NCI-H1417 (cell line): ENCODE data around the gene OVOL2.
A peak's percentile ranks its signal among the peaks of the same experiment; 100 is the strongest.
"Not testable (repeated sequence)": the region's sequence is repeated elsewhere in the genome, so short reads cannot be mapped to it uniquely, and the experiment has no call there.

ENCODE experiments used
- DNase-seq, 3 experiments: peaks; one replicate each; lab custom pipeline; 2025; lab: John Stamatoyannopoulos, UW

OVOL2 gene

GRCh38 chr20:18057101-18057993 lies at the start of gene OVOL2:
OVOL2 (minus strand) TSS chr20:18057916; CDS start chr20:18057634, 282 bp downstream.
- peak; percentile 50 to 90 (median 90) for DNase-seq

GRCh38 chr20:18103497-18103896 lies 45.8 kb upstream of the OVOL2 start:
- peak in 2 of 3 experiments; percentile 56 to 93 for DNase-seq

GRCh38 chr20:18101125-18101810 lies 43.6 kb upstream of the OVOL2 start:
- DNase-seq: peak in 2 of 3 experiments; percentile 38 to 70

GRCh38 chr20:18100569-18100968 lies 42.9 kb upstream of the OVOL2 start:
- DNase-seq: not testable (repeated sequence)

- no peak for DNase-seq
Observed at GRCh38 chr20:18094191-18094590, 36.5 kb upstream of the OVOL2 start.

GRCh38 chr20:18093388-18093787 lies 35.7 kb upstream of the OVOL2 start:
- no peak for DNase-seq

- DNase-seq: no peak
Observed at GRCh38 chr20:18092890-18093289, 35.2 kb upstream of the OVOL2 start.

GRCh38 chr20:18091623-18092022 lies 33.9 kb upstream of the OVOL2 start:
- no peak for DNase-seq

GRCh38 chr20:18090477-18090876 lies 32.8 kb upstream of the OVOL2 start:
- no peak for DNase-seq

- DNase-seq: no peak
Observed at GRCh38 chr20:18090044-18090443, 32.3 kb upstream of the OVOL2 start.

- DNase-seq: not testable (repeated sequence)
Observed at GRCh38 chr20:18088841-18089240, 31.1 kb upstream of the OVOL2 start.

GRCh38 chr20:18088298-18088697 lies 30.6 kb upstream of the OVOL2 start:
- DNase-seq: not testable (repeated sequence)

- DNase-seq: no peak
Observed at GRCh38 chr20:18087054-18087453, 29.3 kb upstream of the OVOL2 start.

GRCh38 chr20:18080836-18081235 lies 23.1 kb upstream of the OVOL2 start:
- not testable (repeated sequence) for DNase-seq

GRCh38 chr20:18079756-18080353 lies 22.1 kb upstream of the OVOL2 start:
- no peak for DNase-seq

GRCh38 chr20:18077157-18077556 lies 19.4 kb upstream of the OVOL2 start:
- no peak for DNase-seq

GRCh38 chr20:18072532-18072931 lies 14.8 kb upstream of the OVOL2 start:
- DNase-seq: no peak

- DNase-seq: peak in 1 of 3 experiments; percentile 32
Observed at GRCh38 chr20:18066421-18067333, 9.0 kb upstream of the OVOL2 start.

GRCh38 chr20:18063676-18064075 lies 6.0 kb upstream of the OVOL2 start:
- no peak for DNase-seq

GRCh38 chr20:18059603-18060002 lies 1.9 kb upstream of the OVOL2 start:
- no peak for DNase-seq

- DNase-seq: peak; percentile 81 to 96 (median 88)
Observed at GRCh38 chr20:18058661-18059467, 1.1 kb upstream of the OVOL2 start.
